Nephron (organoid): ENCODE data around the gene CALM3.

Experiments
- H3K27ac Mint-ChIP-seq, 3 experiments: 2 replicates each; pipeline ENCODE4 v1.8.0; 2020; ENCODE audit warnings: mixed read lengths in 3 of 3, mild to moderate bottlenecking in 2 of 3, moderate library complexity in 1 of 3
- H3K27me3 Mint-ChIP-seq: 2 replicates; pipeline ENCODE4 v1.8.0; 2021; ENCODE audit warnings: low read depth, mild to moderate bottlenecking, moderate library complexity, mixed read lengths
- H3K36me3 Mint-ChIP-seq: 2 replicates; pipeline ENCODE4 v1.8.0; 2020; ENCODE audit warnings: low read depth, mixed read lengths
- H3K4me1 Mint-ChIP-seq: 2 replicates; pipeline ENCODE4 v1.8.0; 2020; ENCODE audit warnings: mixed read lengths
- H3K4me3 Mint-ChIP-seq, 3 experiments: 2 replicates each; pipeline ENCODE4 v1.8.0; 2020; ENCODE audit warnings: mild to moderate bottlenecking in 3 of 3, mixed read lengths in 3 of 3, moderate library complexity in 2 of 3
- H3K9me3 Mint-ChIP-seq: 2 replicates; pipeline ENCODE4 v1.8.0; 2020; ENCODE audit warnings: mixed read lengths
- CTCF ChIP-seq, 3 experiments: fragments of 200-600 bp; sonication (generic); IDR thresholded peaks; one replicate each; pipeline ENCODE4 v1.5.0; 2021; ENCODE audit warnings: antibody characterized with exemption in 3 of 3; ENCODE audit not compliant: unreplicated experiment in 3 of 3

The CALM3 gene

GRCh38 chr19:46602392-46603194 is 1.5 kb downstream of the CALM3 start:
- Mint-ChIP-seq H3K4me1 (peaks cover 26% of the 10 kb centered on the region), H3K27me3 (peaks cover 4% of the 10 kb centered on the region), H3K9me3 (peaks cover 15% of the 10 kb centered on the region), H3K27ac (peak overlapping the region; percentile 76 to 100 (median 83)), H3K4me3 (peak overlapping the region; percentile 95 to 99 (median 97)), H3K36me3 (peaks cover 9% of the 10 kb centered on the region)
- no peak for TF ChIP-seq CTCF (IDR thresholded peaks at IDR 0.05; ENCODE audit: unreplicated experiment in 3 of 3)

GRCh38 chr19:46603195-46603637 is 2.1 kb downstream of the CALM3 start:
- TF ChIP-seq CTCF (IDR thresholded peaks at IDR 0.05; ENCODE audit: unreplicated experiment in 3 of 3), result no peak
- peaks cover 26% of the 10 kb centered on the region for H3K4me1 Mint-ChIP-seq
- peaks cover 4% of the 10 kb centered on the region for H3K27me3 Mint-ChIP-seq
- peak overlapping the region; percentile 76 to 100 (median 83) for H3K27ac Mint-ChIP-seq
- peak overlapping the region; percentile 95 to 99 (median 97) for H3K4me3 Mint-ChIP-seq
- H3K9me3 Mint-ChIP-seq, result peaks cover 9% of the 10 kb centered on the region
- peaks cover 15% of the 10 kb centered on the region for H3K36me3 Mint-ChIP-seq

GRCh38 chr19:46603752-46604231 is 2.7 kb downstream of the CALM3 start:
- TF ChIP-seq CTCF (IDR thresholded peaks at IDR 0.05; ENCODE audit: unreplicated experiment in 3 of 3), result no peak
- Mint-ChIP-seq H3K9me3 (peaks cover 3% of the 10 kb centered on the region), H3K4me3 (peak overlapping the region; percentile 95 to 99 (median 97)), H3K4me1 (peaks cover 26% of the 10 kb centered on the region), H3K36me3 (peaks cover 17% of the 10 kb centered on the region), H3K27ac (peak overlapping the region; percentile 76 to 100 (median 83)), H3K27me3 (peaks cover 4% of the 10 kb centered on the region)

GRCh38 chr19:46604781-46605355 is 3.7 kb downstream of the CALM3 start:
- H3K4me3 Mint-ChIP-seq, result peak overlapping the region in 1 of 3 experiments; percentile 11
- H3K27ac Mint-ChIP-seq, result peak overlapping the region in 2 of 3 experiments; percentile 31 to 35
- peaks cover 28% of the 10 kb centered on the region for H3K36me3 Mint-ChIP-seq
- H3K4me1 Mint-ChIP-seq, result peaks cover 26% of the 10 kb centered on the region
- peaks cover 4% of the 10 kb centered on the region for H3K27me3 Mint-ChIP-seq
- TF ChIP-seq CTCF (IDR thresholded peaks at IDR 0.05; ENCODE audit: unreplicated experiment in 3 of 3), result no peak
- H3K9me3 Mint-ChIP-seq, result no peaks in the 10 kb centered on the region

GRCh38 chr19:46605356-46605821 is 4.3 kb downstream of the CALM3 start:
- no peak for TF ChIP-seq CTCF (IDR thresholded peaks at IDR 0.05; ENCODE audit: unreplicated experiment in 3 of 3)
- Mint-ChIP-seq H3K4me1 (peaks cover 26% of the 10 kb centered on the region), H3K27me3 (peaks cover 4% of the 10 kb centered on the region), H3K36me3 (peaks cover 32% of the 10 kb centered on the region), H3K4me3 (peak overlapping the region; percentile 43 to 53 (median 44)), H3K9me3 (no peaks in the 10 kb centered on the region), H3K27ac (peak overlapping the region in 1 of 3 experiments; percentile 44)
